Muscle of leg (tissue), 11 donors: ENCODE data around the gene WDR44. TPM values are rescaled to one million over a fixed set of nuclear protein-coding genes. Genes with fewer than 3 reads are reported as not detected.

Experiments used
- DNase-seq: peaks from one replicate; pipeline ENCODE4 v3.0.0; 2013
- H3K27ac ChIP-seq: one replicate; pipeline ENCODE4 v1.5.1; 2013; ENCODE audit warnings: mild to moderate bottlenecking, low read length, control low read depth
- H3K27me3 ChIP-seq: one replicate; pipeline ENCODE4 v1.6.1; 2013; ENCODE audit warnings: low read length; ENCODE audit not compliant: control insufficient read depth, insufficient read depth
- H3K36me3 ChIP-seq: one replicate; pipeline ENCODE4 v1.6.1; 2013; ENCODE audit warnings: low read length; ENCODE audit not compliant: control insufficient read depth, insufficient read depth
- H3K4me1 ChIP-seq: one replicate; pipeline ENCODE4 v1.6.1; 2013; ENCODE audit warnings: low read length; ENCODE audit not compliant: control insufficient read depth, insufficient read depth
- H3K4me3 ChIP-seq: one replicate; pipeline ENCODE4 v1.5.1; 2013; ENCODE audit warnings: low read length, control low read depth
- H3K9me3 ChIP-seq: replicated peaks from 2 replicates; pipeline ENCODE4 v1.6.1; 2013; ENCODE audit warnings: low read depth, low read length; ENCODE audit not compliant: control insufficient read depth
- WGBS: methylation state at CpG from one replicate; pipeline ENCODE4 v1.1.5; 2013; ENCODE audit warnings: missing lambda C conversion rate; ENCODE audit not compliant: insufficient coverage; 5-methylcytosine and 5-hydroxymethylcytosine counted together
- polyA plus RNA-seq, 8 donors: library from polyadenylated mRNA; unstranded; fragments of 120-200 nt; gene quantifications; one replicate each; pipeline versions ENCODE4 v1.2.1 to v1.2.3, GENCODE V29; 2013; ENCODE audit warnings: inconsistent platforms in 1 of 8, low replicate concordance in 1 of 8; ENCODE audit not compliant: insufficient read length in 8 of 8, insufficient read depth in 1 of 8
- total RNA-seq: library from RNA; stranded (reverse); fragments of 120-200 nt; gene quantifications from one replicate; pipeline ENCODE4 v1.2.4, GENCODE V29; 2013

Gene WDR44
- total and polyA plus RNA-seq, 9 donors, result 49.2 to 75.1 (median 63.9) TPM

DNA sequence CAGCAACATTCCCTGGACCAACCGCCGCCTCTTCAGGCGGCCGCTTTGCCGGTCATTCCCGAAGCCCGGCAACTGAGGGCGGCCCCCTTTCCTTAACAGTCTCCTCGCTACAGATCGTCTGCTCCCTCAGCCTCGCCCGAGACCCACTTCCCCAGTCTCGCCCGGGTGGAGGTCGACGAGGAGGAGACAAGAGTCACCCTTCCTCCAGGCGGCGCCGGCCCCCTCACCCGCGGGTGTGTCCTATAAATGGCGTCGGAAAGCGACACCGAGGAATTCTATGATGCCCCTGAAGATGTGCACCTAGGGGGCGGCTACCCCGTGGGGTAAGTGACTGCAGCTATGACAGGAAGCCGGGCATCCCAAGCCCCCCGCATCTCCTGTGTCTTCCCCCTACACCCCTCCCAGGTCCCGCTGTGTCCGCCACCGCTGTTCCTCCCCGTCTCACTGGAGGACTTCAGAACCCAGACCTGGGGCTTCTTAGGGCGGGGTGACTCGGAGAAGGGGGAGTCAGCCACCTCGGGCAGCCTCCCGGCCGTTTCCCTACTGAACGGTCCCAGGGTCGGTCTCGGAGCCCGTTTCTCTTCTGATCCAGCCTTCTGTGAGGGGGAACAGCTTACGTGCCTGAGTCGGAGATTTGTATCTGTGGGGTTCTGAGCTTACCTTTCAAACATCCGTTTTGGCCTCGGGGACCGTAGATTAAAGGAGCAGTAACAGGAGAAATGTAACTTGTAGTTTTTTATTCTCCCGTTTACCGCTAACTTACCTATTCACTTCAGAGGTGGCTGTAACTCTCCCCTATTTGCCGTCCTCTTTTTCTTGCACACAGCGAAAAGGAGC lies 570 bp downstream of the WDR44 start:
- Histone ChIP-seq H3K4me1 (peaks cover 3% of the 10 kb centered on the region), H3K4me3 (peak overlapping the region; percentile 72), H3K9me3 (no peaks in the 10 kb centered on the region), H3K27ac (peak overlapping the region; percentile 96), H3K36me3 (no peaks in the 10 kb centered on the region), H3K27me3 (no peaks in the 10 kb centered on the region)
- peak; percentile 63 for DNase-seq
- 34% methylated on average over 40 of the region's 51 CpGs for WGBS

DNA sequence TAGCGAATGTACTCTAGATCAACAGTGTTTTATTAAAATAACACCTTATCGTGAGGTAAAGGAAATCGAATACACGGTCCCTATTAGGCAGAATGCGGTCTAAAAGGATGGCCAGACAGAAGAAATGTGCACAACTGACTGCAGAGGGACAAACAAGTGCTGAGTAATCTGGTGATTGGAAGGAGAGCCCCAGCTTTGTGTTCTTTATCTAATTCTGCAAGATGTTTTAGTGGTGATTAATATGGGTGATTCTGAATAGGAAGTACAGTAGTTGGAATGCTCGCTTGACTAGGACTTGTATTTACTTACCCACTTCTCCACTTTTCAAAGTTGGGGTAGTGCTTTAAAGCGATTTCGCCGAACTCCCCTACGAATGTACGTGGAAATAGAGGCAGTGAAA lies 1.2 kb downstream of the WDR44 start:
- Histone ChIP-seq H3K27me3 (no peaks in the 10 kb centered on the region), H3K36me3 (no peaks in the 10 kb centered on the region), H3K4me1 (peaks cover 3% of the 10 kb centered on the region), H3K4me3 (peak overlapping the region; percentile 72), H3K27ac (peak overlapping the region; percentile 96), H3K9me3 (no peaks in the 10 kb centered on the region)
- WGBS, result 15% methylated on average over 3 of the region's 11 CpGs
- peak; percentile 38 for DNase-seq

DNA sequence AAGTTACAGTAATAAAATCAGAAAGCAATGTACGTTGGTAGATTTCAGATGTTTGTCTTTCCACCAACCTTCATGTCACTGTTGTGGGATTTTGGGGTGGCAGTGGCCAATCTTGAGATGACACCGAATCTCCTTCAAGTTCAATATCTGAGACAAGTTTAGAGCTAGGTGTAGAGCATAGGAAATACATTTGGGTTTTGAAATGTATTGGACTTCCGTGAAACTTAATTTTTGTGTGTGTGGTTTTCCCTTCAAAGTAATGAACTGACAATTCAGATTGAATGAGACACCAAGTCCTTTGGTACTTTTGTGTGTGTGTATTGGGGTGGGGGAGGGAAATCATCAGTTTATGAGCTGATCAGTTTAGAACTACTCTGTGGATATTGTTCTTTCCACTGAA lies 1.8 kb downstream of the WDR44 start:
- no peaks in the 10 kb centered on the region for H3K27me3 ChIP-seq
- DNase-seq, result no peak
- H3K9me3 ChIP-seq, result no peaks in the 10 kb centered on the region
- H3K36me3 ChIP-seq, result no peaks in the 10 kb centered on the region
- H3K27ac ChIP-seq, result peak overlapping the region; percentile 96
- 0% methylated on average over 1 of the region's 3 CpGs for WGBS
- peak overlapping the region; percentile 72 for H3K4me3 ChIP-seq
- peaks cover 3% of the 10 kb centered on the region for H3K4me1 ChIP-seq

DNA sequence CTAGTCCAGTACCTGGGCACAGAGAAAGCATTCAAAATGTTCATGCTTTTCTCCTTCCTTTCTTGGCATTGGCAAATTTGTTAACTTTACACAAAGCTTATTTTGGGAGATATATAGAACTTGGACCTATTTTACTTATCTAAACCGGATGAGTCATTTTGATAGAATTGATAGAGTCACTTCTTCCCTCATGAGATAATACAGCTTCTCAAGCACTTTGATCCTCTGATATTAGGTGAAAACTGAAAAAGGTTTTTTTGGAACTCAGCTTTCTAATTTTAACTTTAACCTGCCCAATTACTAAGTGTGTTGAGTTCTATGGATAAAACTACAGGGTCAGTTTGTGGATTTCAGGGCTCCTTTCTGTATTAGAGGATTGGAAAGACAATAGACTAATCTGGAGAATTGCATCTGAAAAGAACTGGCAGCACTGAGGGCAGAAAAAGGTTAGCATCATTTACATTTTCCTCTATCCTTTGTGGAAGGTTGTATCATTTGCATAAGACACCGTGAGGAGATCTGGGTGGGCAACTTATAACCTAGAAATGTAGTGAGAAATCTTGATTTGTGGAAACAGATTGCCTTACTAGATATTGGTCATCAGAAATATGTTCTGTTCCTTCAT lies 2.4 kb downstream of the WDR44 start:
- Histone ChIP-seq H3K9me3 (no peaks in the 10 kb centered on the region), H3K36me3 (no peaks in the 10 kb centered on the region), H3K27me3 (no peaks in the 10 kb centered on the region), H3K27ac (no peak overlapping the region), H3K4me1 (peaks cover 3% of the 10 kb centered on the region), H3K4me3 (peak overlapping the region; percentile 72)
- DNase-seq, result no peak
- no CpG with 5 or more reads among the region's 2 CpGs for WGBS

DNA sequence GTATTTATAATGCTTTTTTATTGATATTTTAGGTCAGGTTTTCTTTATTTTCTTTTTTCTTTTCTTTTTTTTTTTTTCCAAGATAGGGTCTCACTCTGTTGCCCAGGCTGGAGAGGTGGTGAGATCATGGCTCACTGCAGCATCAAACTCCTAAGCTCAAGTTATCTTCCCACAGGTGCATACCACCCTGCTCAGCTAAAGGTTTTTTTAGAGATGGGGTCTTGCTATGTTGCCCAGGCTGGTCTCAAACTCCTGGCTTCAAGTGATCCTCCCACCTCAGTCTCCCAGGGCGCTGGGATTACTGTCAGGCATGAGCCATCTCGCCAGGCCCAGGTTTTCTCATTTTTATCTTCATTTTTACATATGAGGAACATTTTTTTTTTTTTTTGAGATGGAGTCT lies 3.3 kb downstream of the WDR44 start:
- Histone ChIP-seq H3K27ac (no peak overlapping the region), H3K4me1 (peaks cover 3% of the 10 kb centered on the region), H3K9me3 (no peaks in the 10 kb centered on the region), H3K36me3 (no peaks in the 10 kb centered on the region), H3K4me3 (no peak overlapping the region), H3K27me3 (no peaks in the 10 kb centered on the region)
- no peak for DNase-seq
- WGBS, result no CpG with 5 or more reads among the region's 2 CpGs

DNA sequence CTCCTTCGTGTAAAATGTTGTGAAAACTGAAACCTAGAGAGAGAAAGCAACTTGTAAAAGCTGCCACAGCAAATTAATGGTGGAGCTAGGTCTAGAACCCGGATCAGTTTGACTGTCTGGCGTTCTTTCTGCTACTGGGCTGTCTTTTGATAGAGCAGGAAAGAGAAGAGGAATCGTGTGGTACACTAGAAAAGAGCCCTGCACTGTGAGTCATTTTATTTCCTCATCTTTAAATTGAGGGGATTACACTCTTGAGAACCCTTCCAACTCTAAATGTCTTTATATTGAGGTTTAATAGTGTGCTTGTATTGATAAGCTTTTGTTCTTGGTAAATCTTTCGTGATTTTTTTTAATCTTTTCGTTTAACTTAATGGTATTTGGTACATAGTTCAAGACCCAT lies 4.3 kb downstream of the WDR44 start:
- H3K27ac ChIP-seq, result no peak overlapping the region
- WGBS, result 9% methylated on average over 1 of the region's 6 CpGs
- H3K9me3 ChIP-seq, result no peaks in the 10 kb centered on the region
- no peak overlapping the region for H3K4me3 ChIP-seq
- H3K36me3 ChIP-seq, result no peaks in the 10 kb centered on the region
- H3K4me1 ChIP-seq, result no peaks in the 10 kb centered on the region
- H3K27me3 ChIP-seq, result no peaks in the 10 kb centered on the region
- no peak for DNase-seq

DNA sequence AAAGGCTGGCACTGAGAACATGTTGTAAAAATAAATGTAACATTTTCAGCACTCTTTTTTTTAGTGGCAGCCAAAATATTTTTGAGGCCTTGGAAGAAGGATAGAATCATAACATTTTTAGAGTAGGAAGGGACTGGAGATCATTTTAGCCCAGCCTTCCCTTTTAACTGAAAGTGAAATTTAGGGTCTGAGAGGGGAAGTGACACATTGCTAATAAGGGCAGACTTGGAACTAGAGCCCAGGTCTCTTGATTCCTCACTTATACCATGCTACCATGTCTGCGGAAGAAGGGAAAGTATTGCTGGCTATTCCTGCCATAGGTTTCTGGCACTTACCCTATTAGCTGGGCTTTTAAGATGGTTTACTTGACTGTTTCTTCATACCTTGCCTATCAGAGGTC lies 4.8 kb downstream of the WDR44 start:
- Histone ChIP-seq H3K27me3 (no peaks in the 10 kb centered on the region), H3K9me3 (no peaks in the 10 kb centered on the region), H3K36me3 (no peaks in the 10 kb centered on the region), H3K4me3 (no peak overlapping the region), H3K4me1 (no peaks in the 10 kb centered on the region), H3K27ac (no peak overlapping the region)
- DNase-seq, result peak; percentile 20
- WGBS, result no CpG with 5 or more reads among the region's 1 CpG

DNA sequence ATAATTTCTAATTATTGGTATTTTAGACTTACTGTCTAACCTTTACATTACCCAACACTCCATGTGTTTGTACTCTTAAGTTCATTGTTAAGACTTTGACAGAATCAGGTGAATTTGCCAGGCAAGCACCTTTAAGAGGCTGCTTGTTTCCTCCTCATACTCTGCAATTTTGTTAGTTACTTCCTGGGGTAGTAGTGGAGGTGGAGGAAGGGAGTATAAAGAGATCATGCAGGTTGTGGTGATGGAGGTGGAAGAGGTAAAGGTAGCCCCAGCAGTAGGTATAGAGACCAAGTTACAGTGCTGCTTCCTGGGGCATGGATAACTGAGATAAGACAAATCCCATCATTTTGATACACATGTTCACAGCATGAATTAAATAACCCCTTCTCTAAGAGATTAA lies 6.7 kb downstream of the WDR44 start:
- Histone ChIP-seq H3K9me3 (no peaks in the 10 kb centered on the region), H3K27ac (no peak overlapping the region), H3K36me3 (no peaks in the 10 kb centered on the region), H3K27me3 (peaks cover 2% of the 10 kb centered on the region), H3K4me3 (no peak overlapping the region), H3K4me1 (no peaks in the 10 kb centered on the region)
- DNase-seq, result no peak

DNA sequence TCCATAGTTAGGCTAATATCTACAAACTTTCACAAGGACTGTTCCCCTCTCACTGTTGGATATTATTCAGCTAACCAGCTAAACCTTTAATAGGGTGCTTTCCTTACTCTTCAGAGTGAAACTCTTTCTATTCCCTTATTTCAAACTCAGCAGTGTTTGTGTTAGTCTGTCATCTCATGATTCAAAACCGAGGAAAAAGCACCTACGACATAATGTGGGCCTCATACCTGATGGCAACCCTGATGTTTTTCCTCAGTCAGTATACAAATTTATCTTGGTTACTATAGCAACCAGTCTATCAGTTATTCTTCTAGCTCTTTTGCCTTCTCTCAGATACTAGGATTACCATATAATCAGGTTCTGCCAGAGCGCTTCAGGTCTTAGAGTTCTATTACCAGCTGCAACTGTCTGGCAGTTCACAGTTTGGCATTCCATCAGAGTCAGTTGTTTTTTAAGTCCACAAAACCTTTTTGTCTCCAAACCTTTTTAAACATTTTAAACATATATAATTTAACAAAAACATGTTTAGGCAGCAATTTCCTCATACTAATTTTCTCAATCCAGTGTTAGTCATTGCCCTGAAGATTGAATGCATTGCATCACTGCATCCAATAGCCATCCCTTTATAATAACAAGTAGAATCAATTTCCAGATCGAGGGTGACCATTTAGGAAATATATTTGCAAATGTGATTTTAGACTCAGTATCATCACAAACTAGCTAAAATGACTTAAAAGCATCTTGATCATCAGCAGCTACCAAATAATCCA lies 7.4 kb downstream of the WDR44 start:
- H3K4me1 ChIP-seq, result no peaks in the 10 kb centered on the region
- no peak for DNase-seq
- peaks cover 3% of the 10 kb centered on the region for H3K27me3 ChIP-seq
- H3K4me3 ChIP-seq, result no peak overlapping the region
- no CpG with 5 or more reads among the region's 4 CpGs for WGBS
- no peak overlapping the region for H3K27ac ChIP-seq
- no peaks in the 10 kb centered on the region for H3K9me3 ChIP-seq
- no peaks in the 10 kb centered on the region for H3K36me3 ChIP-seq

DNA sequence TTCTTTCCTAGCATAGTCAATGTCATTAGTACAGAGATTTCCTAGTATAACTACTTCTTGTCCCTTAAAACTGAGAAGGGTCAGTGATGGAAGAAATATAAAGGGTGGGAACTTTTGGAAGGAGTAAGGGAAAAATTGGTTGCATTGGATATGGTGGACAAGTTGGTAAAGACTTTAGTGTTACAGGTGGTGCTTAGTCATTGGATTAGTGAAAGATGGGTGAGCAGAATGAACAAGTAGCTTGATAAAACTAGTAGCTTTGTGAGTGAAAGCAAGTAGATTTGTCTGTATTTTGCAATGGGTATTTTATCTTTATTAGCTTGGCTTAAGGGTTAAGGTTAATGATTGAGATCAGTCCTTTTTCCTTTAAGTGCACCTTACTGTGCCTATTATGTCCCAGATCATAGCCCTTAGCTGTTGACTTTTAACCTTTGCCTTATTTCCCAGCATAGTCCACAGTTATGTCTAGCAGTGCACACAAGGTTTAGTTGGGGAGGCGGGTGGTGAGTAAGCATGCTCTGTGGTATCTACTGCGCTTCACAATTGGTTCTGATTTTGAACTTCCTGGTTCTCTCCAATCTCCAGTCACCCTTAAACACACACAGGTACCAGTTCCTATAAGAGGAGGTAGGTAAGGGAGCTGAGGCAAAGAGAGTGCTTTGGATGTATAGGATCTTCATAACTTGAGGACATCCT lies 9.5 kb downstream of the WDR44 start:
- Histone ChIP-seq H3K4me1 (no peaks in the 10 kb centered on the region), H3K4me3 (no peak overlapping the region), H3K27ac (no peak overlapping the region), H3K9me3 (no peaks in the 10 kb centered on the region), H3K36me3 (no peaks in the 10 kb centered on the region), H3K27me3 (peaks cover 3% of the 10 kb centered on the region)
- no CpG with 5 or more reads among the region's 2 CpGs for WGBS
- DNase-seq, result no peak
